CD4-positive, alpha-beta T cell treated with Interleukin-6 at 100 ng/mL for 8 hours (primary cell): ENCODE measurements around the gene JMJD8.
A peak's percentile ranks its signal among the peaks of the same experiment; 100 is the strongest.

ENCODE experiments used
- DNase-seq: peaks from one replicate; pipeline ENCODE4 v3.0.0-alpha.2; 2020; ENCODE audit warnings: mixed read lengths, low spot score

Gene JMJD8

GRCh38 chr16:660132-660458, 24.0 kb downstream of the JMJD8 start:
- no peak for DNase-seq

- no peak for DNase-seq
Measured at GRCh38 chr16:659618-660017, 24.5 kb downstream of the JMJD8 start.

GRCh38 chr16:658679-659571, 25.2 kb downstream of the JMJD8 start:
- no peak for DNase-seq

GRCh38 chr16:657487-657886, 26.6 kb downstream of the JMJD8 start:
- DNase-seq, result no peak

- DNase-seq, result no peak
Measured at GRCh38 chr16:654034-654433, 30.1 kb downstream of the JMJD8 start.

GRCh38 chr16:652454-653305, 31.5 kb downstream of the JMJD8 start:
- no peak for DNase-seq

- no peak for DNase-seq
Measured at GRCh38 chr16:651844-652243, 32.3 kb downstream of the JMJD8 start.

GRCh38 chr16:649631-650030, 34.5 kb downstream of the JMJD8 start:
- DNase-seq, result no peak

GRCh38 chr16:648781-649589, 35.1 kb downstream of the JMJD8 start, which contains the start of gene WDR90:
Gene WDR90 (plus strand): TSS chr16:649365. CDS start chr16:649417, 52 bp downstream.
- DNase-seq, result peak; percentile 88

GRCh38 chr16:648071-648780, 35.9 kb downstream of the JMJD8 start:
- no peak for DNase-seq

GRCh38 chr16:647173-647902, 36.8 kb downstream of the JMJD8 start:
- no peak for DNase-seq

- no peak for DNase-seq
Measured at GRCh38 chr16:646679-647172, 37.4 kb downstream of the JMJD8 start.

GRCh38 chr16:645852-646678, 38.1 kb downstream of the JMJD8 start:
- no peak for DNase-seq

GRCh38 chr16:644556-644955, 39.6 kb downstream of the JMJD8 start:
- DNase-seq, result no peak

- DNase-seq, result no peak
Measured at GRCh38 chr16:643050-643368, 41.1 kb downstream of the JMJD8 start.

- no peak for DNase-seq
Measured at GRCh38 chr16:642189-643049, 41.7 kb downstream of the JMJD8 start.

- DNase-seq, result peak; percentile 53
Measured at GRCh38 chr16:641326-642188, 42.6 kb downstream of the JMJD8 start, which contains the start of gene MCRIP2. Gene MCRIP2 (plus strand): TSS chr16:641828. CDS start chr16:641992, 164 bp downstream.

- DNase-seq, result no peak
Measured at GRCh38 chr16:640614-641013, 43.5 kb downstream of the JMJD8 start.
